Measurements from ENCODE around the gene NEUROG3.

Gene NEUROG3

DNA sequence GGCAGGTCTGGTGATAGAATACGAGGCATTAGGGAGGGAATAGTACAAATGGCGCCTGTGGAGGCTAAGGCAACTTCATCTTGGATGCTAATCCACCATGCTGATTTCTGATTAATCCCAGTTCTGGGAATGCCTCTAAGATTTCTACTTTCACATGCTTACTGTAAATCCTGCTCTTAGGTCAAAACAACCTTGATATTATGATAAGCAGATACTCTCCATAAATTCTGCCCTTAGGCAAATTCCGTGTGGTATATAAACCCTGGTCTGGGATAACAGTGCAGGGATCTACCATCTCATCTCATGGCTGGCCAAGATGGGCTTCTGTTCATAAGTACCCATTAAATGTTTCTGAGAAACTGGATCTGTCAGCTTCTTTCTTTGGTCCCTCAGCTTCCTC is 11.4 kb upstream of the NEUROG3 start:
- H3K4me3 ChIP-seq (ENCODE audit: low read length) = no peak overlapping the region
- H3K27ac ChIP-seq (ENCODE audit: low read length) = no peak overlapping the region
- H3K36me3 ChIP-seq (ENCODE audit: control insufficient read depth, insufficient read depth, low read length) = no peaks in the 10 kb centered on the region
- peaks cover 16% of the 10 kb centered on the region for H3K27me3 ChIP-seq (ENCODE audit: control insufficient read depth, insufficient read depth, low read length)
- no peaks in the 10 kb centered on the region for H3K9me3 ChIP-seq (ENCODE audit: control insufficient read depth, insufficient read depth, low read length)
- DNase-seq (ENCODE audit: low read depth, low spot score) = no peak
- no peaks in the 10 kb centered on the region; the same call in 1 of the 2 replicates for H3K4me1 ChIP-seq (ENCODE audit: control insufficient read depth, insufficient read depth, low read length)
- WGBS (ENCODE audit: insufficient coverage, insufficient read length) = no CpG with 5 or more reads among the region's 3 CpGs

DNA sequence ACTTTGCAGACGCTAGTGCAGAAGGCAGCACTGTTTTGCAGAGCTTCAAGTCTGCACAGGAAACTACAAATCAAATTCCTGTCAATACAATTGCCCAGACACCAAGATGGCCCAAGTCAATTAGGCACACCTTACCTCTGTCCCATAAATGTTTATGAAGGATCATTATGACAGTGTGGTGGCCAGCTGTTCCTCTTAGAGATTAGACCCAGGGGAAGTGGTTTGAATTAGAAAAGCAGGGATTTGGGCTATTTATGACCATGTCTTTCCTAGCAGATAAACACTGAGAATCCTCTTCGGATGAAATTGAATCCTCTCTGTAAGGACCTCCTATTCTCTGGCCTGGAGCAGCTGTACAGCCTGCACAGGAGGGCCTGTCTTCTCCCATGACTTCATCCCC is 9.9 kb upstream of the NEUROG3 start:
- DNase-seq (ENCODE audit: low read depth, low spot score) = no peak
- no CpG with 5 or more reads among the region's 2 CpGs for WGBS (ENCODE audit: insufficient coverage, insufficient read length)
- peaks cover 6% of the 10 kb centered on the region for H3K4me1 ChIP-seq (ENCODE audit: control insufficient read depth, insufficient read depth, low read length)
- H3K9me3 ChIP-seq (ENCODE audit: control insufficient read depth, insufficient read depth, low read length) = no peaks in the 10 kb centered on the region
- H3K4me3 ChIP-seq (ENCODE audit: low read length) = no peak overlapping the region
- peaks cover 31% of the 10 kb centered on the region for H3K27me3 ChIP-seq (ENCODE audit: control insufficient read depth, insufficient read depth, low read length)
- H3K36me3 ChIP-seq (ENCODE audit: control insufficient read depth, insufficient read depth, low read length) = no peaks in the 10 kb centered on the region
- no peak overlapping the region for H3K27ac ChIP-seq (ENCODE audit: low read length)

GRCh38 chr10:69580435-69580834 is 7.2 kb upstream of the NEUROG3 start:
- Histone ChIP-seq H3K27ac (ENCODE audit: low read length) (no peak overlapping the region), H3K27me3 (ENCODE audit: control insufficient read depth, insufficient read depth, low read length) (peaks cover 58% of the 10 kb centered on the region), H3K4me1 (ENCODE audit: control insufficient read depth, insufficient read depth, low read length) (peaks cover 12% of the 10 kb centered on the region), H3K4me3 (ENCODE audit: low read length) (no peak overlapping the region), H3K36me3 (ENCODE audit: control insufficient read depth, insufficient read depth, low read length) (no peaks in the 10 kb centered on the region), H3K9me3 (ENCODE audit: control insufficient read depth, insufficient read depth, low read length) (no peaks in the 10 kb centered on the region)
- DNase-seq (ENCODE audit: low read depth, low spot score) = no peak
- no CpG with 5 or more reads among the region's 5 CpGs for WGBS (ENCODE audit: insufficient coverage, insufficient read length)

DNA sequence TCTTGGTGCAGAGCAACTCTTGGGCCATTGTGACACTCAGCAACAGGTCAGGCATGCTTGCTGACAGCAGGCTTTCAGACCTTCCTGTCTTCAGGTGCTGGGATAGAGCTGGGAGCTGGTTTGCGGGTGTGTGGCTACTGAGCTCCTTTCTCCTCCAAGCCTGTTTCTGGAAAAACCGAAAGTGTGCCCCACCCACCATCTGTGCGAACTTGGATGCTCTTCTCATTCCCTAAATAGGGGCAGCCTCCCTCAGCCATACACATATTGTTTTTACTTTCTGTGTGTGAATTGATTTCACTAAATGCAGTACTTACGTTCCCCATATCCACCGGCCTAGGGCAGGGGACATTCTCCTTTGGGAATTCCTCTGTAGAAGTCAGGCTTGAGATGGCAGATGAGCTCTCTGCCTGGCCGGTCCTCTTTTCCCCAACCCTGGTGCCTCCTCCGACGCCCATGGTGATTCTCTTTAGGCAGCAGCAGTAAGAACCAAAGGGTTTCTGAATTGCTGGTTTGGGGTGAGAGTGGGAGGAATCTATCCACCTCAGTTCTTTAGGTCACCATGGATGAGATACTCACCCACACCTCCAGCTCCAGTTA is 6.3 kb upstream of the NEUROG3 start:
- Histone ChIP-seq H3K27me3 (ENCODE audit: control insufficient read depth, insufficient read depth, low read length) (peaks cover 64% of the 10 kb centered on the region), H3K36me3 (ENCODE audit: control insufficient read depth, insufficient read depth, low read length) (no peaks in the 10 kb centered on the region), H3K9me3 (ENCODE audit: control insufficient read depth, insufficient read depth, low read length) (no peaks in the 10 kb centered on the region), H3K27ac (ENCODE audit: low read length) (no peak overlapping the region), H3K4me1 (ENCODE audit: control insufficient read depth, insufficient read depth, low read length) (peaks cover 12% of the 10 kb centered on the region), H3K4me3 (ENCODE audit: low read length) (no peak overlapping the region)
- no peak for DNase-seq (ENCODE audit: low read depth, low spot score)
- no CpG with 5 or more reads among the region's 8 CpGs for WGBS (ENCODE audit: insufficient coverage, insufficient read length)

DNA sequence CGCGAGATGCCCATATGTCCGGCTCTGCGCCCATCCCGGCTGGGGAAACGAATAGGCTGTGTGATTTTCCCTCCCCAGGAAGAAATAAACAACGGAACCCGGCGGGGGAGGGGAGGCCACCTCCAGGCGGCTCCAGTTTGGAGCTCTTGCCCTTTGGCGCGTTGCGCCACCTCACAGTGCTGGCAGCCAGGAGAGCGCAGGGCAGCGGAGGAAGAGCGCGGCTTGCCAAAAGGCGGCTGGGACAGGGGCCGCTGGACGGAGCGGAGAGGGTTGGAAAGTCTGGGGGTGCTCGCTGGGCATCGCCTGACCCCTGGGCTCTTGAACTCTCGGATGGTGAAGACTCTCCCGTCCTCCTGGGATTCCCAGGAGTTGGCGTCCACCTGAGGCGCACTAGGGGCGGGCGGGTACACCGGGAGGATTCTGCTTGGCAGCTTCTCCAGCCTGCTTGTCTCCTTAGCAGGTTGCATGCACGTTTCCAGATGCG is 5.3 kb upstream of the NEUROG3 start:
- no peaks in the 10 kb centered on the region for H3K9me3 ChIP-seq (ENCODE audit: control insufficient read depth, insufficient read depth, low read length)
- peak overlapping the region; percentile 31; the same call in 1 of the 2 replicates for H3K4me3 ChIP-seq (ENCODE audit: low read length)
- no peak for DNase-seq (ENCODE audit: low read depth, low spot score)
- peaks cover 14% of the 10 kb centered on the region for H3K4me1 ChIP-seq (ENCODE audit: control insufficient read depth, insufficient read depth, low read length)
- no peak overlapping the region for H3K27ac ChIP-seq (ENCODE audit: low read length)
- WGBS (ENCODE audit: insufficient coverage, insufficient read length) = no CpG with 5 or more reads among the region's 32 CpGs
- no peaks in the 10 kb centered on the region for H3K36me3 ChIP-seq (ENCODE audit: control insufficient read depth, insufficient read depth, low read length)
- peaks cover 74% of the 10 kb centered on the region for H3K27me3 ChIP-seq (ENCODE audit: control insufficient read depth, insufficient read depth, low read length)

GRCh38 chr10:69577268-69578232 is 4.3 kb upstream of the NEUROG3 start:
- Histone ChIP-seq H3K27ac (ENCODE audit: low read length) (no peak overlapping the region), H3K9me3 (ENCODE audit: control insufficient read depth, insufficient read depth, low read length) (no peaks in the 10 kb centered on the region), H3K27me3 (ENCODE audit: control insufficient read depth, insufficient read depth, low read length) (peaks cover 83% of the 10 kb centered on the region), H3K4me3 (ENCODE audit: low read length) (peak overlapping the region; percentile 2; the same call in 1 of the 2 replicates), H3K4me1 (ENCODE audit: control insufficient read depth, insufficient read depth, low read length) (peaks cover 16% of the 10 kb centered on the region), H3K36me3 (ENCODE audit: control insufficient read depth, insufficient read depth, low read length) (no peaks in the 10 kb centered on the region)
- WGBS (ENCODE audit: insufficient coverage, insufficient read length) = no CpG with 5 or more reads among the region's 51 CpGs
- no peak for DNase-seq (ENCODE audit: low read depth, low spot score)

- Histone ChIP-seq H3K36me3 (ENCODE audit: control insufficient read depth, insufficient read depth, low read length) (no peaks in the 10 kb centered on the region), H3K27ac (ENCODE audit: low read length) (no peak overlapping the region), H3K4me1 (ENCODE audit: control insufficient read depth, insufficient read depth, low read length) (peaks cover 16% of the 10 kb centered on the region), H3K4me3 (ENCODE audit: low read length) (no peak overlapping the region; the same call in 1 of the 2 replicates), H3K27me3 (ENCODE audit: control insufficient read depth, insufficient read depth, low read length) (peaks cover 93% of the 10 kb centered on the region), H3K9me3 (ENCODE audit: control insufficient read depth, insufficient read depth, low read length) (no peaks in the 10 kb centered on the region)
- no peak for DNase-seq (ENCODE audit: low read depth, low spot score)
- no CpG with 5 or more reads among the region's 28 CpGs for WGBS (ENCODE audit: insufficient coverage, insufficient read length)
Observed at GRCh38 chr10:69576334-69577011, 3.3 kb upstream of the NEUROG3 start.

- Histone ChIP-seq H3K27me3 (ENCODE audit: control insufficient read depth, insufficient read depth, low read length) (peaks cover 94% of the 10 kb centered on the region), H3K4me1 (ENCODE audit: control insufficient read depth, insufficient read depth, low read length) (peaks cover 21% of the 10 kb centered on the region), H3K36me3 (ENCODE audit: control insufficient read depth, insufficient read depth, low read length) (no peaks in the 10 kb centered on the region), H3K9me3 (ENCODE audit: control insufficient read depth, insufficient read depth, low read length) (no peaks in the 10 kb centered on the region), H3K27ac (ENCODE audit: low read length) (no peak overlapping the region), H3K4me3 (ENCODE audit: low read length) (peak overlapping the region; percentile 25; the same call in 1 of the 2 replicates)
- no peak for DNase-seq (ENCODE audit: low read depth, low spot score)
- WGBS (ENCODE audit: insufficient coverage, insufficient read length) = no CpG with 5 or more reads among the region's 5 CpGs
Observed at GRCh38 chr10:69575164-69575722, 2.0 kb upstream of the NEUROG3 start.

DNA sequence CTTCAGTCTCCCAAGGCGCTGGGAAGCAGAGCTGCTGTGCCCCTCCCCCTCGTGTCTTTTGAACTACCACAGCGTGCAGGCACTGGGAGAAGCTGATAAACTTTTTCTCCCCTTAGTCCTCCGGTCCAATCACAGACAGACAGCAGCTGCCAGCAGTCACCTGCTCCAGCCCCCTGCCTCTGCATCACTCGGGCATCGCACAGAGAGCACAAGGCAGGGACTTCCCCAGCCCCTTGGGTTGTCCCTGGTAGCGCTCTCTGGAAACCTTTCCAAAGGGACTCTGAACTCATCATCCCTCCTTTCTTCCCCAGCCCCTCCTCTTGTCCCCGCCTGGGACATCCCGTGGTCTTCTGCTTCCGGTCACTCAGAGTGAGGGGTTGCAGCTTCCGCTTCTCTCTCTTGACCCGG is 1.4 kb upstream of the NEUROG3 start:
- Histone ChIP-seq H3K27ac (ENCODE audit: low read length) (no peak overlapping the region), H3K4me3 (ENCODE audit: low read length) (peak overlapping the region; percentile 25; the same call in 1 of the 2 replicates), H3K27me3 (ENCODE audit: control insufficient read depth, insufficient read depth, low read length) (peaks cover 94% of the 10 kb centered on the region), H3K9me3 (ENCODE audit: control insufficient read depth, insufficient read depth, low read length) (no peaks in the 10 kb centered on the region), H3K36me3 (ENCODE audit: control insufficient read depth, insufficient read depth, low read length) (no peaks in the 10 kb centered on the region), H3K4me1 (ENCODE audit: control insufficient read depth, insufficient read depth, low read length) (peaks cover 21% of the 10 kb centered on the region)
- no peak for DNase-seq (ENCODE audit: low read depth, low spot score)
- no CpG with 5 or more reads among the region's 12 CpGs for WGBS (ENCODE audit: insufficient coverage, insufficient read length)
